T-helper 1 cell treated with Interleukin-12 subunit alpha and Interleukin-12 subunit beta and Interleukin-4 antibody, amounts not matched to agents 30 μg/mL and 1 μg/mL, for 36 hours (primary cell): ENCODE results near the gene ARFIP1.
"Not testable (repeated sequence)": the region's sequence is repeated elsewhere in the genome, so short reads cannot be mapped to it uniquely, and the experiment has no call there.

Experiments used
- H3K27ac Mint-ChIP-seq: one replicate; pipeline ENCODE4 v1.8.0; 2021; ENCODE audit warnings: mild to moderate bottlenecking, mixed read lengths
- H3K27me3 Mint-ChIP-seq: one replicate; pipeline ENCODE4 v1.8.0; 2021; ENCODE audit warnings: low read depth, mixed read lengths
- H3K36me3 Mint-ChIP-seq: one replicate; pipeline ENCODE4 v1.8.0; 2021; ENCODE audit warnings: low read depth, mixed read lengths
- H3K4me1 Mint-ChIP-seq: one replicate; pipeline ENCODE4 v1.8.0; 2021; ENCODE audit warnings: low read depth, mixed read lengths
- H3K4me3 Mint-ChIP-seq: one replicate; pipeline ENCODE4 v1.8.0; 2021; ENCODE audit warnings: mild to moderate bottlenecking, moderate library complexity, mixed read lengths
- H3K9me3 Mint-ChIP-seq: one replicate; pipeline ENCODE4 v1.8.0; 2021; ENCODE audit warnings: mixed read lengths

Gene ARFIP1

GRCh38 chr4:152807294-152807829 lies 27.6 kb downstream of the ARFIP1 start:
- no peak overlapping the region for H3K27ac Mint-ChIP-seq

GRCh38 chr4:152808670-152809069 lies 28.9 kb downstream of the ARFIP1 start:
- H3K4me1 Mint-ChIP-seq, result peaks cover 12% of the 10 kb centered on the region
- H3K9me3 Mint-ChIP-seq, result peaks cover 16% of the 10 kb centered on the region
- H3K36me3 Mint-ChIP-seq, result peaks cover 23% of the 10 kb centered on the region
- no peaks in the 10 kb centered on the region for H3K27me3 Mint-ChIP-seq
- H3K4me3 Mint-ChIP-seq, result no peak overlapping the region
- no peak overlapping the region for H3K27ac Mint-ChIP-seq

More at GRCh38 chr4:152807294-152807829, 27.6 kb downstream of the ARFIP1 start:
- H3K9me3 Mint-ChIP-seq, result peaks cover 8% of the 10 kb centered on the region
- H3K36me3 Mint-ChIP-seq, result peaks cover 14% of the 10 kb centered on the region
- peak overlapping the region; percentile 3 for H3K4me3 Mint-ChIP-seq
- no peaks in the 10 kb centered on the region for H3K27me3 Mint-ChIP-seq
- H3K4me1 Mint-ChIP-seq, result peaks cover 12% of the 10 kb centered on the region

- no peak overlapping the region for H3K4me3 Mint-ChIP-seq
- peaks cover 12% of the 10 kb centered on the region for H3K4me1 Mint-ChIP-seq
- peaks cover 29% of the 10 kb centered on the region for H3K9me3 Mint-ChIP-seq
- no peak overlapping the region for H3K27ac Mint-ChIP-seq
- peaks cover 37% of the 10 kb centered on the region for H3K36me3 Mint-ChIP-seq
- no peaks in the 10 kb centered on the region for H3K27me3 Mint-ChIP-seq
Measured at GRCh38 chr4:152810715-152811287, 31.0 kb downstream of the ARFIP1 start.

GRCh38 chr4:152815078-152815477 lies 35.3 kb downstream of the ARFIP1 start:
- H3K4me3 Mint-ChIP-seq, result no peak overlapping the region
- peaks cover 15% of the 10 kb centered on the region for H3K4me1 Mint-ChIP-seq
- H3K9me3 Mint-ChIP-seq, result peaks cover 47% of the 10 kb centered on the region
- H3K27ac Mint-ChIP-seq, result no peak overlapping the region
- H3K27me3 Mint-ChIP-seq, result no peaks in the 10 kb centered on the region
- H3K36me3 Mint-ChIP-seq, result peaks cover 52% of the 10 kb centered on the region

GRCh38 chr4:152817331-152817730 lies 37.6 kb downstream of the ARFIP1 start:
- Mint-ChIP-seq H3K27me3 (no peaks in the 10 kb centered on the region), H3K9me3 (peaks cover 52% of the 10 kb centered on the region), H3K4me1 (peaks cover 15% of the 10 kb centered on the region), H3K4me3 (no peak overlapping the region), H3K27ac (peak overlapping the region; percentile 8), H3K36me3 (peaks cover 47% of the 10 kb centered on the region)

- peaks cover 18% of the 10 kb centered on the region for H3K4me1 Mint-ChIP-seq
- no peaks in the 10 kb centered on the region for H3K27me3 Mint-ChIP-seq
- no peak overlapping the region for H3K4me3 Mint-ChIP-seq
- no peak overlapping the region for H3K27ac Mint-ChIP-seq
- H3K9me3 Mint-ChIP-seq, result peaks cover 39% of the 10 kb centered on the region
- peaks cover 40% of the 10 kb centered on the region for H3K36me3 Mint-ChIP-seq
Measured at GRCh38 chr4:152819026-152819645, 39.4 kb downstream of the ARFIP1 start.

- peaks cover 35% of the 10 kb centered on the region for H3K9me3 Mint-ChIP-seq
- no peaks in the 10 kb centered on the region for H3K27me3 Mint-ChIP-seq
- H3K27ac Mint-ChIP-seq, result no peak overlapping the region
- H3K36me3 Mint-ChIP-seq, result peaks cover 33% of the 10 kb centered on the region
- peaks cover 18% of the 10 kb centered on the region for H3K4me1 Mint-ChIP-seq
- no peak overlapping the region for H3K4me3 Mint-ChIP-seq
Measured at GRCh38 chr4:152820073-152820472, 40.3 kb downstream of the ARFIP1 start.

- Mint-ChIP-seq H3K27me3 (no peaks in the 10 kb centered on the region), H3K9me3 (peaks cover 17% of the 10 kb centered on the region), H3K4me1 (peaks cover 8% of the 10 kb centered on the region), H3K4me3 (no peak overlapping the region), H3K27ac (no peak overlapping the region), H3K36me3 (peaks cover 14% of the 10 kb centered on the region)
Measured at GRCh38 chr4:152822323-152822722, 42.6 kb downstream of the ARFIP1 start.

- no peaks in the 10 kb centered on the region for H3K27me3 Mint-ChIP-seq
- H3K4me3 Mint-ChIP-seq, result no peak overlapping the region
- peaks cover 12% of the 10 kb centered on the region for H3K36me3 Mint-ChIP-seq
- no peak overlapping the region for H3K27ac Mint-ChIP-seq
- H3K9me3 Mint-ChIP-seq, result peaks cover 9% of the 10 kb centered on the region
- H3K4me1 Mint-ChIP-seq, result peaks cover 3% of the 10 kb centered on the region
Measured at GRCh38 chr4:152824561-152824960, 44.8 kb downstream of the ARFIP1 start.

- Mint-ChIP-seq H3K9me3 (peaks cover 9% of the 10 kb centered on the region), H3K27me3 (no peaks in the 10 kb centered on the region)
Measured at GRCh38 chr4:152825336-152825735, 45.6 kb downstream of the ARFIP1 start.

GRCh38 chr4:152828122-152828521 lies 48.4 kb downstream of the ARFIP1 start:
- Mint-ChIP-seq H3K36me3 (peaks cover 14% of the 10 kb centered on the region), H3K27me3 (no peaks in the 10 kb centered on the region), H3K4me3 (no peak overlapping the region), H3K27ac (no peak overlapping the region), H3K9me3 (peaks cover 6% of the 10 kb centered on the region), H3K4me1 (peaks cover under 1% of the 10 kb centered on the region)

More at GRCh38 chr4:152825336-152825735, 45.6 kb downstream of the ARFIP1 start:
- H3K27ac Mint-ChIP-seq, result no peak overlapping the region
- no peak overlapping the region for H3K4me3 Mint-ChIP-seq
- H3K36me3 Mint-ChIP-seq, result peaks cover 12% of the 10 kb centered on the region
- peaks cover 3% of the 10 kb centered on the region for H3K4me1 Mint-ChIP-seq

GRCh38 chr4:152831416-152831815 lies 51.7 kb downstream of the ARFIP1 start:
- Mint-ChIP-seq H3K36me3 (peaks cover 39% of the 10 kb centered on the region), H3K27ac (no peak overlapping the region), H3K27me3 (no peaks in the 10 kb centered on the region)

GRCh38 chr4:152836936-152837335 lies 57.2 kb downstream of the ARFIP1 start:
- H3K27ac Mint-ChIP-seq, result no peak overlapping the region

More at GRCh38 chr4:152831416-152831815, 51.7 kb downstream of the ARFIP1 start:
- no peaks in the 10 kb centered on the region for H3K4me1 Mint-ChIP-seq
- no peak overlapping the region for H3K4me3 Mint-ChIP-seq
- peaks cover 21% of the 10 kb centered on the region for H3K9me3 Mint-ChIP-seq

GRCh38 chr4:152839729-152840128 lies 60.0 kb downstream of the ARFIP1 start:
- Mint-ChIP-seq H3K27ac (peak overlapping the region; percentile 79), H3K4me3 (peak overlapping the region; percentile 18), H3K4me1 (peaks cover 18% of the 10 kb centered on the region), H3K36me3 (peaks cover 44% of the 10 kb centered on the region), H3K9me3 (peaks cover 36% of the 10 kb centered on the region)
- H3K27me3 Mint-ChIP-seq, result not testable (repeated sequence)

More at GRCh38 chr4:152836936-152837335, 57.2 kb downstream of the ARFIP1 start:
- Mint-ChIP-seq H3K9me3 (peaks cover 40% of the 10 kb centered on the region), H3K4me3 (no peak overlapping the region), H3K27me3 (no peaks in the 10 kb centered on the region), H3K4me1 (peaks cover 18% of the 10 kb centered on the region), H3K36me3 (peaks cover 59% of the 10 kb centered on the region)

- H3K9me3 Mint-ChIP-seq, result peaks cover 24% of the 10 kb centered on the region
- H3K4me1 Mint-ChIP-seq, result peaks cover 18% of the 10 kb centered on the region
- no peak overlapping the region for H3K4me3 Mint-ChIP-seq
- H3K27me3 Mint-ChIP-seq, result no peaks in the 10 kb centered on the region
- H3K36me3 Mint-ChIP-seq, result peaks cover 22% of the 10 kb centered on the region
- no peak overlapping the region for H3K27ac Mint-ChIP-seq
Measured at GRCh38 chr4:152843481-152844090, 63.8 kb downstream of the ARFIP1 start.
